ENCODE measurements around the gene KDSR. TPM values are rescaled to one million over a fixed set of nuclear protein-coding genes. Genes with fewer than 3 reads are reported as not detected.

The KDSR gene
- total RNA-seq, 1 donor from 2014 or later: 15.3 TPM

DNA sequence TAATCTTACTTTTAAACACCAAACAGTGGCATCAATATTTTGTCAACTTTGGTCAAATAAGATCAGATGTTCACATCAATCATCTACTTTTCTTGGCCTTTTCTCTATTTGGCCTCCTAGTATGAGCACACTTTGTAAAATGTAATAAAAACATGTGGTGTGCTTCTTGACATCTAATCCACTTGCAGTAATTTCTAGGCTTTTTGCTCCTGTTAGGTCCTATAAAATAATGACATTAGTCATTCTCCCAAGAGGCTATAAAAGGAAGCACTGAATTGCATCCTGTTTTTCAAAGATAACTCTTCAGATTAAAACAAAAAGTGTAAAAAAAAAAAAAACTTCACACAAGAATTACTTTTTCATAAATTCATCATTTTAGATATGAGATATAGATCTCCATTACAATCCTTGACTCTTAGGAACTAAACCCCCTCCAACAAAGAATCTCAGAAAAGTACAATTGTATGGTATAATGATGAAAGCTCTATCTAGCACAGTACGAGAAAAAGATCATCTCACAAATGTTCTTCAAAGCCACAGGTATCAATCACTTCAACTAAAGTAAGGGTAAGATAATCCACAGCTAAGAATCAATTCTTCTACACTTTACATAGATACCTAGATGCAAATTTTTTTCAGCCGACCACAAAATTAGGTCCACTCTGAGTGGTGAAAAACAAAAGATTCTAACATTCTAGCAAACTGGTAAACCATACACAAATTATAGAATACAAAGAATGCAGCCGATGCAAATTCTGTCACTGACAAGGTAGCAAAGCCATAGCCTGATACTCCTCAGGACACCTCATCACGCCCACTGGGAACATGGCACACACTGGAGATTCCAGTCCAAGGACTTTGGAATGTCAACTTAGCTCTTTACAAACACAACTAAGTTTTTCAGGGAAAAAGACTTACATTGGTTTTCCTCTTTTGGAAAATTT is 50.1 kb downstream of the KDSR start:
- Mint-ChIP-seq H3K9me3 (no peaks in the 10 kb centered on the region), H3K27ac (peak overlapping the region; percentile 96), H3K4me1 (peaks cover 70% of the 10 kb centered on the region), H3K4me3 (peak overlapping the region; percentile 99), H3K27me3 (no peaks in the 10 kb centered on the region), H3K36me3 (ENCODE audit: low read depth) (peaks cover 57% of the 10 kb centered on the region)
- TF ChIP-seq, protein P1, sequence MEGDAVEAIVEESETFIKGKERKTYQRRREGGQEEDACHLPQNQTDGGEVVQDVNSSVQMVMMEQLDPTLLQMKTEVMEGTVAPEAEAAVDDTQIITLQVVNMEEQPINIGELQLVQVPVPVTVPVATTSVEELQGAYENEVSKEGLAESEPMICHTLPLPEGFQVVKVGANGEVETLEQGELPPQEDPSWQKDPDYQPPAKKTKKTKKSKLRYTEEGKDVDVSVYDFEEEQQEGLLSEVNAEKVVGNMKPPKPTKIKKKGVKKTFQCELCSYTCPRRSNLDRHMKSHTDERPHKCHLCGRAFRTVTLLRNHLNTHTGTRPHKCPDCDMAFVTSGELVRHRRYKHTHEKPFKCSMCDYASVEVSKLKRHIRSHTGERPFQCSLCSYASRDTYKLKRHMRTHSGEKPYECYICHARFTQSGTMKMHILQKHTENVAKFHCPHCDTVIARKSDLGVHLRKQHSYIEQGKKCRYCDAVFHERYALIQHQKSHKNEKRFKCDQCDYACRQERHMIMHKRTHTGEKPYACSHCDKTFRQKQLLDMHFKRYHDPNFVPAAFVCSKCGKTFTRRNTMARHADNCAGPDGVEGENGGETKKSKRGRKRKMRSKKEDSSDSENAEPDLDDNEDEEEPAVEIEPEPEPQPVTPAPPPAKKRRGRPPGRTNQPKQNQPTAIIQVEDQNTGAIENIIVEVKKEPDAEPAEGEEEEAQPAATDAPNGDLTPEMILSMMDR (IDR thresholded peaks at IDR 0.05): no peak
- intact Hi-C loops (cut with micrococcal nuclease): loop anchor here (2.0 to 5.0 kb wide), 2 partner anchors 35 to 1130 kb away; partner anchors contain the start of genes PIGN and RELCH
- ATAC-seq (ENCODE audit: low read depth) (no peak), DNase-seq (no peak)
- POLR2A ChIA-PET: interaction anchor here (0.7 to 7.1 kb wide), 19 partner anchors 9 to 300 kb away, joined by 3 to 162 read pairs (median 10); no protein-coding TSS in a partner anchor
- CTCF ChIA-PET: interaction anchor here (0.7 to 11.8 kb wide), 22 partner anchors 9 to 298 kb away, joined by 3 to 166 read pairs (median 8); no protein-coding TSS in a partner anchor

DNA sequence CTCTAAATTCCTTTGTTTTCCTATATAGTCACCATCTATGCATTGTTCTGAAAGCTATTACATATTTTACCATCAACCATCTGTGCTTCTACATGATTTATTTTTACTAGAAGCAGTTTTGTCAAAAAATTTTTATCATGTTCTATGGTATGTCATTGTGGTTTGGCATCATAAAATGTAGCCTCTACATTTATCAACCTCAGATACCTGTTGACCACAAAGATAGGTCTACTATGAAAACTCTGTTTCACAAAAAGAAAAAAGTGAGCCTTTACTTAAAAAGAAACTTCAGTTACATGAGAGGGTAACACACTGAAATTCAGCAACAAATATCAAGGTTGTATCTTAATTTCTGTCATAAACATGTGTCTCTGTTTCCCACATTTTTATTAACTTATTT is 51.1 kb downstream of the KDSR start:
- intact Hi-C loops (cut with micrococcal nuclease): loop anchor here (2.0 to 5.0 kb wide), 2 partner anchors 34 to 1129 kb away; partner anchors contain the start of genes PIGN and RELCH
- Mint-ChIP-seq H3K27me3 (no peaks in the 10 kb centered on the region), H3K4me3 (peak overlapping the region; percentile 99), H3K9me3 (no peaks in the 10 kb centered on the region), H3K36me3 (ENCODE audit: low read depth) (peaks cover 60% of the 10 kb centered on the region), H3K27ac (peak overlapping the region; percentile 96), H3K4me1 (peaks cover 70% of the 10 kb centered on the region)
- ChIA-PET POLR2A (interaction anchor here (0.6 to 5.7 kb wide), 4 partner anchors 9 to 174 kb away, joined by 3 to 123 read pairs (median 12); no protein-coding TSS in a partner anchor), CTCF (interaction anchor here (1.9 to 2.4 kb wide), 2 partner anchors 23 to 160 kb away, joined by 5 to 9 read pairs; no protein-coding TSS in a partner anchor)
- DNase-seq (no peak), ATAC-seq (ENCODE audit: low read depth) (no peak)
- TF ChIP-seq, protein P1 (IDR thresholded peaks at IDR 0.05): no peak

DNA sequence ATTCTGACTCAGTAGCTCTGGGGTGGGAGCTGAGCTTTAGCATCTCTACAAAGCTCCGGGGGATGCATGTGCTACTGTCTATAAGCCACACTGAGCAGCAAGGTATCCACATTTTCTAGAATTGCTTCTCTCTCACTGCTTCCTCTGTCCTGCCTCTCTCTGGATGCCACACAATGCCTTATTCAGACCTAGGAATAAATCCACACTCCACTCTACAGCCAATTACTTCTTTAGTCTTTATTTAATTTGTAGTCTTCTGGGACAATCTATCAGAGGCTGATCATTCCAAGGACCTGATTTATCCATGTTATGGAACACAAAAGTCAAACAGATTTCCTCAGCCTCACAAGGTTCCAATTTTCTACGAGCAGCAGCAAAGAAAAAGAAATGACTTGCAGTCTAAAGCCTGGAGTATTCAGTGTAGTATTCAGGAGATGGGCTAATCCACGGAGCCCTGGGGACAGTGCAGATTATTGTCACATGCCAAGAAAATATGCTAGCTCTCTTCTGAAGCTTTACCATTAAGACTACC is 51.8 kb downstream of the KDSR start:
- TF ChIP-seq, protein P1 (IDR thresholded peaks at IDR 0.05): no peak
- Mint-ChIP-seq H3K27ac (peak overlapping the region; percentile 96), H3K4me1 (peaks cover 73% of the 10 kb centered on the region), H3K9me3 (no peaks in the 10 kb centered on the region), H3K4me3 (peak overlapping the region; percentile 99), H3K36me3 (ENCODE audit: low read depth) (peaks cover 61% of the 10 kb centered on the region), H3K27me3 (no peaks in the 10 kb centered on the region)
- ATAC-seq (ENCODE audit: low read depth) (no peak), DNase-seq (no peak)
- ChIA-PET POLR2A (interaction anchor here (0.6 to 5.7 kb wide), 10 partner anchors 8 to 177 kb away, joined by 3 to 123 read pairs (median 5); no protein-coding TSS in a partner anchor), CTCF (interaction anchor here (1.0 to 2.4 kb wide), 6 partner anchors 23 to 195 kb away, joined by 3 to 9 read pairs (median 4); no protein-coding TSS in a partner anchor)
- intact Hi-C loops (cut with micrococcal nuclease): loop anchor here (5.0 kb wide), 1 partner anchor 33 kb away; no protein-coding TSS in a partner anchor

DNA sequence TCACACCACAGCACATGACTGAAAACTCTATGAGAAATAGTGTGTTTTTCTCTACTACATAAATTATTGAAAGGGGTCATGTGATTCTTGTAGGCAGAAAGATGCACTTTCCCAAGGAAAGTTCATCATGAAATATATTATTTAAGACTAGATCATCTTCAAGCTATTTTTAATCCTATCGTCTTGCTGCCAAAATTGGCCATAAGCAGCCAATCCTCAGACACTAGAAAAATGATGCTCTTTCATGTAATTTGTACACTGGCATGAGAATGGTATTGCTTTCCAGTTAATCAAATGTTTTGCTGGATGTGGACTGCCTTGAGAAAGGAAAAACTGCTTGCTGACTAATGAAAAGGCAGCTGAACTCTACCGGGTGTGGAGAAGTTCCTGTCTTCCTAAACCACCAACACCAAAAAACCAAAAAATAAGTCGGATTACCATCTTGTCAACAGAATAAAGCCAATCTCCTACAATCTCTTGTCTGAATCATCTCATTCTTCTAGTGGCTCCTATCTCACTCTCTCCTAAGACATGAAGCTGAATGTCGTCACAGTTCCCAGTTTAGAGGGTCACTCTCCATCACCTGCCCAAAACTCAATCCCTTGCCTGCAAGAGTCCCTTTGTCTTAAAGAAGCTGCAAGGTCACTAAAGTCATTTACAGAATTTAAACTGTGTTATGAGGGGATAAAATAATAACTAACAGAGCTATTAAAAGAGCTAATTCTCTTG is 52.8 kb downstream of the KDSR start:
- H3K9me3 Mint-ChIP-seq: no peaks in the 10 kb centered on the region
- H3K36me3 Mint-ChIP-seq (ENCODE audit: low read depth): peaks cover 65% of the 10 kb centered on the region
- CTCF ChIA-PET: interaction anchor here (0.6 to 2.4 kb wide), 9 partner anchors 22 to 194 kb away, joined by 3 to 9 read pairs (median 4); no protein-coding TSS in a partner anchor
- POLR2A ChIA-PET: interaction anchor here (0.8 to 5.7 kb wide), 11 partner anchors 16 to 790 kb away, joined by 3 to 123 read pairs (median 4); no protein-coding TSS in a partner anchor
- H3K27ac Mint-ChIP-seq: peak overlapping the region; percentile 96
- ATAC-seq (ENCODE audit: low read depth) (no peak), DNase-seq (no peak)
- intact Hi-C loops (cut with micrococcal nuclease): no loop called here
- H3K4me1 Mint-ChIP-seq: peaks cover 81% of the 10 kb centered on the region
- TF ChIP-seq, protein P1 (IDR thresholded peaks at IDR 0.05): no peak
- no peaks in the 10 kb centered on the region for H3K27me3 Mint-ChIP-seq
- H3K4me3 Mint-ChIP-seq: peak overlapping the region; percentile 99
